ENCODE measurements around the gene RHO. TPM values are rescaled to one million over a fixed set of nuclear protein-coding genes. Genes with fewer than 3 reads are reported as not detected.
"Not testable (repeated sequence)": the region's sequence is repeated elsewhere in the genome, so short reads cannot be mapped to it uniquely, and the experiment has no call there.

Gene RHO
- total RNA-seq, 4 donors from 2014 or later = not detected

DNA sequence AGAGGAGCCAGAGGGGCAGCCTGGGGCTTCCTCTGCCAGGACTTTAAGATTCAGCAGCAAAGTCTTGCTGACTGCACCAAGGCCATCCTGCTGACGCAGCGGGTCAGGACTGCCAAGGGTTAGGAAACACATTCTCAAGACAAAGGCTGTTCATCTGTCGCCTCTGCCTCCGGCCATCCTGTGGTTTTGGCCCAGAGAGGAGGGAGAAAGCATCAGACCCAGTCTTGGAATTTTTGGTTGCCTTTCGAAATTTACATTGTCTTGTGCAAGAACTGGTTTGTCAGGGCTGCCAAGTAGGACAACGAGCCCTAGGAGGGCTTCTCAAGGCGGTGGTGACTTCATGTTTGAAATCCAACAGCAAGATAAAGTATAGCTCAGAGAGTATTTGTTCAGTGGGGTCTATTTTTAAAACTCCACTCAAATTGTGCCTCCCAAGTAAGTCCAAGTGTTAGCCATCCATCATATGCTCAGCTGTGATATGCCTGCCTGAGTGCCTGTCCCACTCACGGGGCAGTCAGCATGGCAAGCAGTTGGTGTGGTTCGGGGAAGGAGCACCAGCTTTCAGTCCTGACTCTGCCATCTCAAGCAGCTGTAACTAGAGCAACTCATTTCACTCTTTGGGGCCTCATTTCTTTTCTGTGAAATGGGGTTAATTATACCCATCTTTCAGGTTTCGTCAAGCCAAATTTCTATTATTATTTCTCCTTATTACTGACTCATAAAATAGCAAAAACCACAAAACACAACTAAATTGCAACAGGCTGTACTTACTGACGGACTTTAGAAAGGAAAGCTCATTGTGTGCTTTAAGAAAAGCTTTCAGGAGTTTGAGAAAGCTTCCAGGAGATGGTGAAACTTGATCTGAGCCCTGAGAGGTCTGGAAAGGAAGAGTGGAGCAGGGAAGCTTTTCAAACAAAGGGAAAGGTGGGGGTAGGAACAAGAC is 42.4 kb upstream of the RHO start:
- Histone ChIP-seq H3K36me3 (peaks cover 0 to 83% of the 10 kb centered on the region in 2 donors), H3K9me3 (no peaks in the 10 kb centered on the region), H3K27ac (peak overlapping the region in 3 of 4 donors; percentile 55 to 68 (median 61)), H3K27me3 (no peaks in the 10 kb centered on the region), H3K4me3 (no peak overlapping the region), H3K4me1 (peaks cover 0 to 32% (median 13%) of the 10 kb centered on the region in 3 donors)
- peak; percentile 68 for ATAC-seq
- TF ChIP-seq EP300 (IDR thresholded peaks at IDR 0.05) (no peak), POLR2AphosphoS5 (IDR thresholded peaks at IDR 0.05) (peak; percentile 41)
- WGBS, 2 donors (ENCODE audit: low coverage in 1 of 2) = 50 to 64% methylated on average over 3 to 5 of the region's 11 CpGs

GRCh38 chr3:129486664-129487035 is 41.8 kb upstream of the RHO start:
- TF ChIP-seq POLR2AphosphoS5 (IDR thresholded peaks at IDR 0.05) (no peak), POLR2A (IDR thresholded peaks at IDR 0.05) (no peak), EP300 (IDR thresholded peaks at IDR 0.05) (no peak)
- TF ChIP-seq, protein P1, sequence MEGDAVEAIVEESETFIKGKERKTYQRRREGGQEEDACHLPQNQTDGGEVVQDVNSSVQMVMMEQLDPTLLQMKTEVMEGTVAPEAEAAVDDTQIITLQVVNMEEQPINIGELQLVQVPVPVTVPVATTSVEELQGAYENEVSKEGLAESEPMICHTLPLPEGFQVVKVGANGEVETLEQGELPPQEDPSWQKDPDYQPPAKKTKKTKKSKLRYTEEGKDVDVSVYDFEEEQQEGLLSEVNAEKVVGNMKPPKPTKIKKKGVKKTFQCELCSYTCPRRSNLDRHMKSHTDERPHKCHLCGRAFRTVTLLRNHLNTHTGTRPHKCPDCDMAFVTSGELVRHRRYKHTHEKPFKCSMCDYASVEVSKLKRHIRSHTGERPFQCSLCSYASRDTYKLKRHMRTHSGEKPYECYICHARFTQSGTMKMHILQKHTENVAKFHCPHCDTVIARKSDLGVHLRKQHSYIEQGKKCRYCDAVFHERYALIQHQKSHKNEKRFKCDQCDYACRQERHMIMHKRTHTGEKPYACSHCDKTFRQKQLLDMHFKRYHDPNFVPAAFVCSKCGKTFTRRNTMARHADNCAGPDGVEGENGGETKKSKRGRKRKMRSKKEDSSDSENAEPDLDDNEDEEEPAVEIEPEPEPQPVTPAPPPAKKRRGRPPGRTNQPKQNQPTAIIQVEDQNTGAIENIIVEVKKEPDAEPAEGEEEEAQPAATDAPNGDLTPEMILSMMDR (IDR thresholded peaks at IDR 0.05) = no peak
- H3K27me3 ChIP-seq = no peaks in the 10 kb centered on the region
- H3K27ac ChIP-seq = peak overlapping the region in 3 of 4 donors; percentile 43 to 61 (median 55)
- WGBS, 2 donors (ENCODE audit: low coverage in 1 of 2) = 84% methylated on average over 2 of the region's 2 CpGs; no CpG with 5 or more reads in 1 of the 2 donors
- H3K4me3 ChIP-seq = no peak overlapping the region
- H3K36me3 ChIP-seq = peaks cover 0 to 84% of the 10 kb centered on the region in 2 donors
- no peak for ATAC-seq
- H3K9me3 ChIP-seq = no peaks in the 10 kb centered on the region
- peaks cover 0 to 25% (median 8%) of the 10 kb centered on the region in 3 donors for H3K4me1 ChIP-seq

DNA sequence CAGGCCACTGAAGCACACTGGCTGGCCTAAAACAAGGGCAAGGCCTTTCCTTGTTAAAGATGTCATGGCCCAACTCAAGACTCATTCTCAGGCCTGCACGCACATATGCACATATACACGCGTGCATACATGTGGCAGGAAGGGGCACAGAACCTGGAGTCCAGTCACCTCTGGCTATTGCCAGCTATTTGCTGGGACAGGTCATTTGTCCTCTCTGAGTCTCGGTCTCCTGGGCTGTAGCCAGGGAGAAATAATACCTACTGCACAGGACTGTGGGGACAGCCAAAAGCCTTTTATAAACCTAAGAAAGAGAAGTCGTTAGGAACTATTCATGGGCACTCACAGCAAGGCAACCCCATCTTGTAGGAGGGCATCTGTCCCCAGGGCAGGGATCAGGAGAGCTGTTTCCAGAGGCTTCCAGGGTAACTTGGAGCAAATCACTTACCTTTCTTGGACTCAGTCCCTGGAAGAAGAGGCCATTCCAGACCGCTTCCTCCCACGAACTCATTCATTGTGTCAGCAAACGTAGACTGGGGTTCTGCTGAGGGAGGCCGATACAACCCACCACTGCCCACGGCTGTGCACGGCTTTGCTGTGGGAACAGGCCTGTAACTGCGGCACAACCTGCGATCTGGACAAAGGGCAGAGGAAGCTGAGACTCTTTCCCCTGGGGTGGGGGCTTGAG is 41.1 kb upstream of the RHO start:
- Histone ChIP-seq H3K4me3 (no peak overlapping the region), H3K4me1 (peaks cover 0 to 18% (median 6%) of the 10 kb centered on the region in 3 donors), H3K27ac (peak overlapping the region in 2 of 4 donors; percentile 55 to 61), H3K36me3 (peaks cover 0 to 84% of the 10 kb centered on the region in 2 donors), H3K9me3 (no peaks in the 10 kb centered on the region), H3K27me3 (no peaks in the 10 kb centered on the region)
- no peak for ATAC-seq
- 73 to 95% methylated on average over 3 to 8 of the region's 13 CpGs for WGBS, 2 donors (ENCODE audit: low coverage in 1 of 2)
- TF ChIP-seq, protein P1 (IDR thresholded peaks at IDR 0.05) = no peak
- TF ChIP-seq POLR2A (IDR thresholded peaks at IDR 0.05) (no peak), POLR2AphosphoS5 (IDR thresholded peaks at IDR 0.05) (no peak)

DNA sequence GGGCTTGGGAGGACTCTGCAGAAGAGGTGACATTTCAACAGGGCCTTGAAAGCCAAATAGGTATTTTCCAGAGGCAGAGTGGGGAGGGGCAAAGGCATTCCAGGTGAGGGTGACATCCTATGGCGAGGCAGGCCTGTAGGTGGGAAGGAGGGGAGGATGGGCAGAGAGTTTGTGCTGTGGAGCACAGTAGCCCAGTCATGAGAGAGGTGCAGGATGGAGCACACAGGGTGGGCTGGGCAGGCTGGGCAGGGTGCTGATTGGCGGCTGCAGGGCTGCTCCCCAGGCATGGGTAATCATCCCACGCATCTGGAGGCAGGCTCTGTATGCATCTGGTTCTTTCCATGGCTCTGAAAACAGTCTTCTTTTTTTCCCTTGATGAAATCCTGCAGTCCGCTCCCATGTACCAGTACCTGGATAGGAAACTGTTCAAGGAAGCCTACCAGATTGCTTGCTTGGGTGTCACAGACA is 40.5 kb upstream of the RHO start:
- H3K9me3 ChIP-seq, H3K4me3 ChIP-seq, H3K27me3 ChIP-seq, H3K27ac ChIP-seq, ATAC-seq: not testable (repeated sequence)
- peaks cover 0 to 84% of the 10 kb centered on the region in 2 donors for H3K36me3 ChIP-seq
- peaks cover 0 to 13% (median 6%) of the 10 kb centered on the region in 3 donors for H3K4me1 ChIP-seq
- WGBS, 2 donors (ENCODE audit: low coverage in 1 of 2) = 90% methylated on average over 2 of the region's 4 CpGs; no CpG with 5 or more reads in 1 of the 2 donors

GRCh38 chr3:129489258-129489657 is 39.2 kb upstream of the RHO start:
- H3K27me3 ChIP-seq, H3K9me3 ChIP-seq, H3K4me3 ChIP-seq, ATAC-seq, H3K27ac ChIP-seq: not testable (repeated sequence)
- Histone ChIP-seq H3K36me3 (peaks cover 0 to 84% of the 10 kb centered on the region in 2 donors), H3K4me1 (peaks cover 0 to 15% (median 6%) of the 10 kb centered on the region in 3 donors)
- WGBS, 2 donors (ENCODE audit: low coverage in 1 of 2) = 80 to 94% methylated on average over 6 to 8 of the region's 10 CpGs

DNA sequence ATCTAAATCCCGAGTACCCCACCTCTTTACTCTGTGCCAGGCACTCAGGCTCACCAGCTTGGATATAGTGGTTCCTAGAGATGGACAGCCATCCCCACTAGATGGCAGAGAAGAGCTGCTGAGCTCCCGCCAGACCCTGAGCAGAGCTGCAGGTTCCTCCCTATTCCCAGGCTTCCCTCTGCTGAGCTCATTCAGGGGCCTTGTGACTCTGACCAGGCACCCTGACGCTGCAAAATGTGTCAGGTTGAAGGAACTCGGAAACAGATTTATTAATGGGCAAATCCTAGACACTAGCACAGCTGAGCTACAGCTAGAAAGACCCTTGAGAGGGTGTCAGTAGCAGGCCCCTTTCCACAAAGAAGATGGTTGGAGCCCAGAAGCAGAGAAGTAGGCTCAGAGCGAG is 38.2 kb upstream of the RHO start:
- Histone ChIP-seq H3K27ac (peak overlapping the region; percentile 45 to 80 (median 72)), H3K27me3 (no peaks in the 10 kb centered on the region), H3K9me3 (no peaks in the 10 kb centered on the region), H3K36me3 (peaks cover 0 to 84% of the 10 kb centered on the region in 2 donors), H3K4me1 (peaks cover 0 to 18% (median 6%) of the 10 kb centered on the region in 3 donors), H3K4me3 (no peak overlapping the region)
- WGBS, 2 donors (ENCODE audit: low coverage in 1 of 2) = 0 to 13% methylated on average over 2 to 5 of the region's 5 CpGs
- TF ChIP-seq POLR2AphosphoS5 (IDR thresholded peaks at IDR 0.05) = no peak
- TF ChIP-seq, protein P1 (IDR thresholded peaks at IDR 0.05) = peak; percentile 76 to 88 (median 79)
- peak; percentile 86 for ATAC-seq

- ATAC-seq, H3K4me3 ChIP-seq, H3K27me3 ChIP-seq, H3K9me3 ChIP-seq: not testable (repeated sequence)
- peaks cover 0 to 83% of the 10 kb centered on the region in 2 donors for H3K36me3 ChIP-seq
- WGBS, 2 donors (ENCODE audit: low coverage in 1 of 2) = no CpG with 5 or more reads among the region's 4 CpGs
- H3K27ac ChIP-seq = peak overlapping the region in 3 of 4 donors; percentile 71 to 80 (median 73)
- peaks cover 0 to 18% (median 6%) of the 10 kb centered on the region in 3 donors for H3K4me1 ChIP-seq
Measured at GRCh38 chr3:129491077-129491476, 37.4 kb upstream of the RHO start.

Measured in gastroesophageal sphincter (tissue), 4 donors.